HCT116 (cell line): Measurements from ENCODE around the gene CXXC1.

ENCODE experiments used
- CEBPB ChIP-seq: IDR thresholded peaks from 2 replicates; pipeline ENCODE4 v1.6.1; 2012; ENCODE audit warnings: low read depth
- EZH2 ChIP-seq: fragments of 200-600 bp; sonication (generic); IDR thresholded peaks from 2 replicates; pipeline ENCODE4 v1.6.1; 2017; ENCODE audit warnings: antibody characterized with exemption, mixed run types
- EZH2phosphoT487 ChIP-seq: fragments of 200-600 bp; IDR thresholded peaks from 2 replicates; pipeline ENCODE4 v1.6.1; 2018; ENCODE audit warnings: antibody characterized with exemption, borderline replicate concordance
- POLR2A ChIP-seq: IDR thresholded peaks from 2 replicates; pipeline ENCODE4 v1.7.0; 2011; ENCODE audit warnings: borderline replicate concordance; ENCODE audit not compliant: insufficient read depth, insufficient read length; ENCODE audit errors: extremely low read depth
- POLR2AphosphoS5 ChIP-seq: IDR thresholded peaks from 2 replicates; pipeline ENCODE4 v1.6.1; 2011; ENCODE audit warnings: mild to moderate bottlenecking, low read depth, low read length, moderate library complexity
- SP1 ChIP-seq: IDR thresholded peaks from 2 replicates; pipeline ENCODE4 v1.6.1; 2012; ENCODE audit warnings: low read depth
- TCF7L2 ChIP-seq: IDR thresholded peaks from 2 replicates; pipeline ENCODE4 v1.7.0; 2011; ENCODE audit warnings: borderline replicate concordance, inconsistent platforms; ENCODE audit not compliant: insufficient read depth, insufficient read length; ENCODE audit errors: extremely low read depth
- TF ChIP-seq, protein P1 (sequence below), 3 experiments: fragments of 200-600 bp in 1 of 3; sonication (generic) in 1 of 3; IDR thresholded peaks in 2 of 3; conservative IDR thresholded peaks in 1 of 3; 2 replicates each; pipeline ENCODE4 v1.5.1; 2012 to 2017; ENCODE audit warnings: low read depth in 2 of 3, low read length in 2 of 3, antibody characterized with exemption in 1 of 3, borderline replicate concordance in 1 of 3, control low read depth in 1 of 3, mild to moderate bottlenecking in 1 of 3, mixed read lengths in 1 of 3, mixed run types in 1 of 3, moderate library complexity in 1 of 3; ENCODE audit not compliant: insufficient read depth in 1 of 3
- TF ChIP-seq, protein P2 (sequence below): IDR thresholded peaks from 2 replicates; pipeline ENCODE4 v1.6.1; 2012

DNA sequence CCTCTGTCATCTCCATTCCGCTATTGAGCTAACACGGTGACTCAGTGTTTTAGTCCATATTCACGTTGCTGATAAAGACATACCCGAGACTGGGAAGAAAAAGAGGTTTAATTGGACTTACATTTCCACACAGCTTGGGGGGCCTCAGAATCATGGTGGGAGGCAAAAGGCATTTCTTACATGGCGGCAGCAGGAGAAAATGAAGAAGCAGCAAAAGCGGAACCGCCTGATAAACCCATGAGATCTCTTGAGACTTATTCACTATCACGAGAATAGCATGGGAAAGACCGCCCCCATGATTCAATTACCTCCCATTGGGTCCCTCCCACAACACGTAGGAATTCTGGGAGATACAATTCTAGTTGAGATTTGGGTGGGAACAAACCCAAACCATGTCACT, 22.6 kb upstream of the CXXC1 start:
- TF ChIP-seq, protein P1, sequence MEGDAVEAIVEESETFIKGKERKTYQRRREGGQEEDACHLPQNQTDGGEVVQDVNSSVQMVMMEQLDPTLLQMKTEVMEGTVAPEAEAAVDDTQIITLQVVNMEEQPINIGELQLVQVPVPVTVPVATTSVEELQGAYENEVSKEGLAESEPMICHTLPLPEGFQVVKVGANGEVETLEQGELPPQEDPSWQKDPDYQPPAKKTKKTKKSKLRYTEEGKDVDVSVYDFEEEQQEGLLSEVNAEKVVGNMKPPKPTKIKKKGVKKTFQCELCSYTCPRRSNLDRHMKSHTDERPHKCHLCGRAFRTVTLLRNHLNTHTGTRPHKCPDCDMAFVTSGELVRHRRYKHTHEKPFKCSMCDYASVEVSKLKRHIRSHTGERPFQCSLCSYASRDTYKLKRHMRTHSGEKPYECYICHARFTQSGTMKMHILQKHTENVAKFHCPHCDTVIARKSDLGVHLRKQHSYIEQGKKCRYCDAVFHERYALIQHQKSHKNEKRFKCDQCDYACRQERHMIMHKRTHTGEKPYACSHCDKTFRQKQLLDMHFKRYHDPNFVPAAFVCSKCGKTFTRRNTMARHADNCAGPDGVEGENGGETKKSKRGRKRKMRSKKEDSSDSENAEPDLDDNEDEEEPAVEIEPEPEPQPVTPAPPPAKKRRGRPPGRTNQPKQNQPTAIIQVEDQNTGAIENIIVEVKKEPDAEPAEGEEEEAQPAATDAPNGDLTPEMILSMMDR (IDR thresholded peaks at IDR 0.05 in 2 of 3, conservative IDR thresholded peaks at IDR 0.05 in 1 of 3; ENCODE audit: borderline replicate concordance in 1 of 3, insufficient read depth in 1 of 3, low read depth in 2 of 3, low read length in 2 of 3): no peak
- TF ChIP-seq CEBPB (no peak), EZH2 (no peak), POLR2A (no peak), EZH2phosphoT487 (no peak), SP1 (no peak), POLR2AphosphoS5 (no peak), TCF7L2 (no peak)
- TF ChIP-seq, protein P2, sequence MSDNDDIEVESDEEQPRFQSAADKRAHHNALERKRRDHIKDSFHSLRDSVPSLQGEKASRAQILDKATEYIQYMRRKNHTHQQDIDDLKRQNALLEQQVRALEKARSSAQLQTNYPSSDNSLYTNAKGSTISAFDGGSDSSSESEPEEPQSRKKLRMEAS: no peak
